Suprapubic skin (tissue), 4 donors: ENCODE results near the gene ATP8B3. TPM values are rescaled to one million over a fixed set of nuclear protein-coding genes. Genes with fewer than 3 reads are reported as not detected.

ENCODE experiments used
- DNase-seq, 2 donors: peaks; one replicate each; pipeline ENCODE4 v3.0.0-alpha.2; 2019; ENCODE audit warnings: low spot score in 2 of 2
- H3K27ac ChIP-seq: fragments of 200-600 bp; sonication (generic); one replicate; pipeline ENCODE4 v1.5.1; 2019
- H3K27me3 ChIP-seq: fragments of 200-600 bp; sonication (generic); one replicate; pipeline ENCODE4 v1.5.1; 2019
- H3K36me3 ChIP-seq: fragments of 200-600 bp; sonication (generic); one replicate; pipeline ENCODE4 v1.5.1; 2019
- H3K4me1 ChIP-seq: fragments of 200-600 bp; sonication (generic); one replicate; pipeline ENCODE4 v1.5.1; 2019
- H3K4me3 ChIP-seq: fragments of 200-600 bp; sonication (generic); one replicate; pipeline ENCODE4 v1.5.1; 2019; ENCODE audit warnings: mild to moderate bottlenecking
- H3K9me3 ChIP-seq: fragments of 200-600 bp; sonication (generic); one replicate; pipeline ENCODE4 v1.5.1; 2019
- EP300 ChIP-seq: sonication (generic); formaldehyde crosslinking; IDR thresholded peaks from one replicate; pipeline ENCODE4 v1.6.1; 2017; ENCODE audit warnings: antibody characterized with exemption
- POLR2A ChIP-seq, 2 donors: fragments of 450-650 bp; IDR thresholded peaks; one replicate each; pipeline ENCODE4 v1.6.1; 2017; ENCODE audit warnings: antibody characterized with exemption in 2 of 2, mild to moderate bottlenecking in 2 of 2, moderate library complexity in 2 of 2
- POLR2AphosphoS5 ChIP-seq, 3 donors: sonication (generic); formaldehyde crosslinking; IDR thresholded peaks; one replicate each; pipeline ENCODE4 v1.6.1; 2017; ENCODE audit warnings: antibody characterized with exemption in 3 of 3
- WGBS: methylation state at CpG from one replicate; pipeline ENCODE4 v1.1.5; 2018; 5-methylcytosine and 5-hydroxymethylcytosine counted together
- total RNA-seq, 4 donors: library from RNA; depleted of rRNA; stranded (reverse); fragments of >200 nt; gene quantifications; one replicate each; pipeline ENCODE4 v1.1.0, GENCODE V29; 2016
- TF ChIP-seq, protein P1 (sequence below), 2 donors: fragments of 200-600 bp in 1 of 2; fragments of 450-650 bp in 1 of 2; sonication (generic) in 1 of 2; IDR thresholded peaks; one replicate each; pipeline ENCODE4 v1.5.1; 2016 to 2019; ENCODE audit warnings: antibody characterized with exemption in 2 of 2, mild to moderate bottlenecking in 1 of 2, moderate library complexity in 1 of 2

Gene ATP8B3
- total RNA-seq, 4 donors from 2014 or later, result 1.5 to 3.8 (median 1.8) TPM

DNA sequence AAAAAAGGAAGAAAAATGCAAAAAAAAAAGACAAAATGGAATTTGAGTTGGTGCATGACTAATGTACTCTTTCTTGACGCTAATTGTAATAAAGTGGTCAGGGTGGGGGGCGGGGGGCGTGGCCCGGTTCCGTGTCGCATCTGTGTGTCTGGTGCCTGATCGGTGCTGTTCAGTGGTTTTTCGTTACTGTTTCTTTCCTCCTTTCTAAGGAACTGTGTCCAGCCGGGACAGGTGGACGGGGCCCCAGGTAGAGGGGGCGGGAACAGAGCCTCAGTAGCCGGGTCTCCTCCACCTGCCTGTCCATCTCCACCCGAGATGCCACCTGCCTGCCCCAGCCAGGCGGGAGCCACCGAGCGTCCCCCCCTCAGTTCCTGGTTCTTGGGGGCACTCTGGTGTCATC is 32.5 kb downstream of the ATP8B3 start:
- peaks cover 94% of the 10 kb centered on the region for H3K27me3 ChIP-seq
- peaks cover 4% of the 10 kb centered on the region for H3K9me3 ChIP-seq

DNA sequence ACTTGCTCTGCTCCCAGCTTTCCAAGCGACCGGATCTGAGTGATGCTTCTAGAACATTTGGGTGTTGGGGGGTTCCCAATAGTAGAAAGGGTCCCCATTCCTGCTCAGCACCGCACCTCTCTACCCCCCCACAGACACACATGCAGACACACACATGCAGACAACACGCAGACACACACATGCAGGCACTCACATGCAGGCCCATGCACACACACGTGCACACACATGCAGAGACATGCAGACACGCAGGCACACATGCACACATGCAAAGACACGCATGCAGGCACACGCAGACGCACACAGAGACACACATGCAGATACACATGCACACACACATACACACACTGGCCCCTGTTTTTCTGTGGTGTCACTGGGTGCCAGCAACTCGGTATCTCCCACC is 34.9 kb downstream of the ATP8B3 start:
- H3K4me3 ChIP-seq, result no peak overlapping the region
- DNase-seq, result no peak
- H3K27ac ChIP-seq, result no peak overlapping the region
- H3K27me3 ChIP-seq, result peaks cover 93% of the 10 kb centered on the region
- no peaks in the 10 kb centered on the region for H3K36me3 ChIP-seq
- WGBS, result 77% methylated on average over 4 of the region's 10 CpGs
- H3K9me3 ChIP-seq, result peaks cover 4% of the 10 kb centered on the region
- peaks cover 30% of the 10 kb centered on the region for H3K4me1 ChIP-seq
- no peak for TF ChIP-seq POLR2A (IDR thresholded peaks at IDR 0.05)
- no peak for TF ChIP-seq EP300
- no peak for TF ChIP-seq POLR2AphosphoS5 (IDR thresholded peaks at IDR 0.05)
- TF ChIP-seq, protein P1, sequence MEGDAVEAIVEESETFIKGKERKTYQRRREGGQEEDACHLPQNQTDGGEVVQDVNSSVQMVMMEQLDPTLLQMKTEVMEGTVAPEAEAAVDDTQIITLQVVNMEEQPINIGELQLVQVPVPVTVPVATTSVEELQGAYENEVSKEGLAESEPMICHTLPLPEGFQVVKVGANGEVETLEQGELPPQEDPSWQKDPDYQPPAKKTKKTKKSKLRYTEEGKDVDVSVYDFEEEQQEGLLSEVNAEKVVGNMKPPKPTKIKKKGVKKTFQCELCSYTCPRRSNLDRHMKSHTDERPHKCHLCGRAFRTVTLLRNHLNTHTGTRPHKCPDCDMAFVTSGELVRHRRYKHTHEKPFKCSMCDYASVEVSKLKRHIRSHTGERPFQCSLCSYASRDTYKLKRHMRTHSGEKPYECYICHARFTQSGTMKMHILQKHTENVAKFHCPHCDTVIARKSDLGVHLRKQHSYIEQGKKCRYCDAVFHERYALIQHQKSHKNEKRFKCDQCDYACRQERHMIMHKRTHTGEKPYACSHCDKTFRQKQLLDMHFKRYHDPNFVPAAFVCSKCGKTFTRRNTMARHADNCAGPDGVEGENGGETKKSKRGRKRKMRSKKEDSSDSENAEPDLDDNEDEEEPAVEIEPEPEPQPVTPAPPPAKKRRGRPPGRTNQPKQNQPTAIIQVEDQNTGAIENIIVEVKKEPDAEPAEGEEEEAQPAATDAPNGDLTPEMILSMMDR (IDR thresholded peaks at IDR 0.05), result no peak

More for the DNA sequence above, 32.5 kb downstream of the ATP8B3 start:
- TF ChIP-seq EP300 (no peak), POLR2AphosphoS5 (IDR thresholded peaks at IDR 0.05) (no peak), POLR2A (IDR thresholded peaks at IDR 0.05) (no peak)
- TF ChIP-seq, protein P1 (IDR thresholded peaks at IDR 0.05), result no peak
- 32% methylated on average over 14 of the region's 16 CpGs for WGBS
- no peak for DNase-seq
- Histone ChIP-seq H3K36me3 (no peaks in the 10 kb centered on the region), H3K4me1 (peaks cover 18% of the 10 kb centered on the region), H3K27ac (no peak overlapping the region), H3K4me3 (no peak overlapping the region)

DNA sequence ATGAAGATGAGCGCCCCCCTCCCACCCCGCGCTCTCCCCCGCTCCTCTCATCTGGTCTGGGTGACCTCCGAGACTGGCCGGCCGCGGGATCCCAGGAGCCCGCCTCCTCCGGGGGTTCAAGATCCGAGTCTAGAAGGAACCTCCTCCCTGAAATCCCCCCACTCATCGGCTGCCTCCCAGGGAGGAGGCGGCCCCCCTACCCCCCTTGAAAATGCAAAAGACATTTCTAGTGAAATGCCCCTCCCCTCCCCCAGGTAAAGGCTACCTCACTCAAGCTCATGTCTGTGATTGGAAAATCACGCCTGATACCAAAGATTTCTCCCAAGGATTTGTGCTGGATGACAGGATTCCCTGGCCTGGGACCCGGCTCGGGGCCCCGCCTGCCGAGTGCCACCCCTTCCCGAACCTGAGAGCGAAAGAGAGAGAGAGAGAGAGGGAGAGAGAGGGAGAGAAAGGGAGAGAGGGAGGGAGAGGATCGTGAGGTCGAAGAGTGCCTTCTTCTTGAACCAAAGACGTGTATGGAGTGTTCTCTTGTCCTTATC is 35.4 kb downstream of the ATP8B3 start:
- H3K27ac ChIP-seq, result no peak overlapping the region
- no peak overlapping the region for H3K4me3 ChIP-seq
- 9% methylated on average over 23 of the region's 23 CpGs for WGBS
- peaks cover 4% of the 10 kb centered on the region for H3K9me3 ChIP-seq
- DNase-seq, result no peak
- peaks cover 93% of the 10 kb centered on the region for H3K27me3 ChIP-seq
- peaks cover 30% of the 10 kb centered on the region for H3K4me1 ChIP-seq
- no peaks in the 10 kb centered on the region for H3K36me3 ChIP-seq
- TF ChIP-seq, protein P1 (IDR thresholded peaks at IDR 0.05), result no peak
- no peak for TF ChIP-seq EP300
- TF ChIP-seq POLR2AphosphoS5 (IDR thresholded peaks at IDR 0.05), result no peak
- no peak for TF ChIP-seq POLR2A (IDR thresholded peaks at IDR 0.05)

DNA sequence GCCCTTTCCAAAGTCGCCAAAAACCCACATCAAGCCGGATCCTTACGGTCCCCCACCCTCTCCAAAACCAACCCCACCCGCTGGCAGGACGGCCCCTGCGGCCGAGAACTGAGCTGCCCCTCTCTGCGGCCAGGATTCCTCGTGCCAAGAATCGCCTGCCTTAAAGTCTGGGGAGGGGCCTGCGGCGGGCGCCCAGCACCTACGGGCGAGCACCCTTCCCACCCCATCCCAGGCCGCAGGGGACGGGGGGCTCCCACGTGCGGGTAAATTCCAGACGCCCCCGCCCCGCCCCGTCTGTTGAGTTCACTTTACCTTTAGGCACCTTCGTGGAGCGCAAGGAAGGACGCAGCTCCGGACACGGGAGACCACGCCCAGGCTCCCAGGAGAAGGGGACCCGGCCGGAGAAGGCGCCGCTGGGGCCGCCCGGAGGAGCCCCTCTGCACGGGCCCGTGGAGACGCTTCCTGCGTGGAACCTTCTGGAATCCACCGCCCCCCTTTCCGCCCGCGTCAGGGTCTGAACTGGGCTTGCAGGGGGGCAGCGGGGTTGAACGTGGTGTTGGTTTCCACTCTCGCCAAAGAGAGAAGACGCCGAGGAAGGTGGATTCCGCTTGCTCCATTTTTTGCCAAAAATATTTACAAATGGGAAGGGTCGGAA is 36.0 kb downstream of the ATP8B3 start:
- Histone ChIP-seq H3K27ac (no peak overlapping the region), H3K27me3 (peaks cover 91% of the 10 kb centered on the region), H3K36me3 (no peaks in the 10 kb centered on the region), H3K4me1 (peaks cover 30% of the 10 kb centered on the region), H3K9me3 (peaks cover 7% of the 10 kb centered on the region), H3K4me3 (no peak overlapping the region)
- TF ChIP-seq POLR2A (IDR thresholded peaks at IDR 0.05) (no peak), EP300 (no peak), POLR2AphosphoS5 (IDR thresholded peaks at IDR 0.05) (no peak)
- TF ChIP-seq, protein P1 (IDR thresholded peaks at IDR 0.05), result no peak
- WGBS, result 3% methylated on average over 12 of the region's 50 CpGs
- DNase-seq, result no peak

DNA sequence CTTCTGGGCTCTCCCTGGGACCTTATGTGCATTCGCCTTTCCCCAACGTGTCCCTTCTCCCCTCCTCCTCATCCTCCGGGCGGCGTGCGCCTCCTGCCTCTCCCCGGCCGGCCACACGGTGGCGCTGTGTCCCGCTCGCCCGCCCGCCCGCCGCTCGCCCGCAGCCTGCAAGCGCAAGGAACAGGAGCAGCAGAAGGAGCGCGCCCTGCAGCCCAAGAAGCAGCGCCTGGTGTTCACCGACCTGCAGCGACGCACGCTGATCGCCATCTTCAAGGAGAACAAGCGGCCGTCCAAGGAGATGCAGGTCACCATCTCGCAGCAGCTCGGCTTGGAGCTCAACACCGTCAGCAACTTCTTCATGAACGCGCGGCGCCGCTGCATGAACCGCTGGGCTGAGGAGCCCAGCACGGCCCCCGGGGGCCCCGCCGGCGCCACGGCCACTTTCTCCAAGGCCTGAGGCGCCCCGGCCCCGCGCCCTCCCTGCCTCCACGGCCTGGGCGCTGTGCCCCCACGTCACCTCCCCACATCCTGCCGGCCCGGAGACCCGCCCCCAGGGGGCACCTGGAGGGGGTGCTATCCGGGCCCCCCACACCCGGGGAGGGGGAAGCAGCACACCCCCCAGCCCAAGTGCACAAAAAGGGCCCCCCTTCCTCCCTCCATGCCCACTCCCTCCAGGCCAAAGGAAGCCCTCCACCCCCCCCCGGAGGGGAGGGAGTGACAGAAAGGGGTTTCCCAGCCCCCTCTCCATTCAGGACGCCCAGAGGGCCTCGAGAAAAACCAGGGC is 36.9 kb downstream of the ATP8B3 start:
- H3K27me3 ChIP-seq, result peaks cover 90% of the 10 kb centered on the region
- DNase-seq, result no peak
- no peak overlapping the region for H3K27ac ChIP-seq
- peaks cover 30% of the 10 kb centered on the region for H3K4me1 ChIP-seq
- no peak overlapping the region for H3K4me3 ChIP-seq
- TF ChIP-seq POLR2A (IDR thresholded peaks at IDR 0.05), result no peak
- TF ChIP-seq, protein P1 (IDR thresholded peaks at IDR 0.05), result peak in 1 of 2 donors; percentile 62
- peaks cover 8% of the 10 kb centered on the region for H3K9me3 ChIP-seq
- 21% methylated on average over 22 of the region's 59 CpGs for WGBS
- no peaks in the 10 kb centered on the region for H3K36me3 ChIP-seq
